Natural killer cell (primary cell): ENCODE data around the gene TNS3. TPM values are rescaled to one million over a fixed set of nuclear protein-coding genes. Genes with fewer than 3 reads are reported as not detected.

Experiments
- ATAC-seq, 3 donors: fragments of 150-1000 bp in 2 of 3; fragments of 200-7000 bp in 1 of 3; cut with Tn5 transposase; 1 replicate in 1 of 3; 2 replicates in 2 of 3; pipeline ENCODE4 v1.10.0; 2021; ENCODE audit warnings: mild to moderate bottlenecking in 2 of 3, moderate library complexity in 2 of 3
- DNase-seq, 2 donors: peaks; one replicate each; pipeline versions ENCODE4 v3.0.0 to v3.0.0-alpha.2; 2013 to 2021; ENCODE audit warnings: mixed read lengths in 1 of 2
- H3K27ac ChIP-seq: one replicate; pipeline ENCODE4 v1.5.1; 2013; ENCODE audit warnings: mild to moderate bottlenecking, low read length
- H3K27me3 ChIP-seq: one replicate; pipeline ENCODE4 v1.6.1; 2013; ENCODE audit warnings: low read length; ENCODE audit not compliant: control insufficient read depth, insufficient read depth
- H3K36me3 ChIP-seq: one replicate; pipeline ENCODE4 v1.6.1; 2013; ENCODE audit warnings: low read length; ENCODE audit not compliant: control insufficient read depth, insufficient read depth
- H3K4me1 ChIP-seq: one replicate; pipeline ENCODE4 v1.6.1; 2013; ENCODE audit warnings: low read length; ENCODE audit not compliant: control insufficient read depth, insufficient read depth
- H3K4me3 ChIP-seq: one replicate; pipeline ENCODE4 v1.5.1; 2013; ENCODE audit warnings: low read length
- H3K9me3 ChIP-seq: one replicate; pipeline ENCODE4 v1.6.1; 2013; ENCODE audit warnings: low read length; ENCODE audit not compliant: control insufficient read depth, insufficient read depth
- H3K27ac Mint-ChIP-seq, 2 donors: one replicate each; pipeline ENCODE4 v1.8.0; 2022; ENCODE audit warnings: mild to moderate bottlenecking in 2 of 2, mixed read lengths in 2 of 2, moderate library complexity in 1 of 2
- H3K27me3 Mint-ChIP-seq, 2 donors: one replicate each; pipeline ENCODE4 v1.8.0; 2022; ENCODE audit warnings: low read depth in 2 of 2, mixed read lengths in 2 of 2
- H3K36me3 Mint-ChIP-seq: one replicate; pipeline ENCODE4 v1.8.0; 2022; ENCODE audit warnings: mixed read lengths
- H3K4me1 Mint-ChIP-seq, 2 donors: one replicate each; pipeline ENCODE4 v1.8.0; 2022; ENCODE audit warnings: mixed read lengths in 2 of 2
- H3K4me3 Mint-ChIP-seq: one replicate; pipeline ENCODE4 v1.8.0; 2022; ENCODE audit warnings: mild to moderate bottlenecking, moderate library complexity, mixed read lengths
- H3K9me3 Mint-ChIP-seq, 2 donors: one replicate each; pipeline ENCODE4 v1.8.0; 2022; ENCODE audit warnings: mixed read lengths in 2 of 2
- CTCF ChIP-seq: fragments of 200-600 bp; IDR thresholded peaks from one replicate; pipeline ENCODE4 v1.8.0; 2022; ENCODE audit warnings: antibody characterized with exemption
- WGBS: methylation state at CpG from one replicate; pipeline ENCODE4 v1.1.7; 2013; ENCODE audit warnings: missing lambda C conversion rate; ENCODE audit not compliant: insufficient coverage; 5-methylcytosine and 5-hydroxymethylcytosine counted together
- intact Hi-C: fragments of 100-400 bp; cut with micrococcal nuclease; formaldehyde crosslinking; loops from one replicate; pipeline ENCODE4 v1.14.2; 2022
- total RNA-seq, 4 donors: library from RNA; stranded (reverse); fragments of 120-200 nt in 1 of 4; gene quantifications; one replicate each; pipeline versions ENCODE4 v1.2.3 to v1.2.4, GENCODE V29; 2013 to 2022

The TNS3 gene
- total RNA-seq, 3 donors from 2014 or later (not counting 1 experiment from before 2014, with no cell fraction given) = 1.6 to 3.5 (median 2.9) TPM

GRCh38 chr7:47496056-47496665 is 85.8 kb downstream of the TNS3 start:
- no peaks in the 10 kb centered on the region for H3K9me3 ChIP-seq
- no peak overlapping the region for H3K4me3 Mint-ChIP-seq
- no peak overlapping the region for H3K27ac ChIP-seq
- H3K27me3 Mint-ChIP-seq = peaks cover 0 to 19% of the 10 kb centered on the region in 2 donors
- no peaks in the 10 kb centered on the region for H3K27me3 ChIP-seq
- peaks cover 9 to 16% of the 10 kb centered on the region in 2 donors for H3K4me1 Mint-ChIP-seq
- peaks cover 27% of the 10 kb centered on the region for H3K4me1 ChIP-seq
- no peak for TF ChIP-seq CTCF
- H3K27ac Mint-ChIP-seq = no peak overlapping the region
- no peak for DNase-seq
- ATAC-seq = no peak
- H3K4me3 ChIP-seq = no peak overlapping the region
- no peaks in the 10 kb centered on the region for H3K36me3 Mint-ChIP-seq
- 78% methylated on average over 11 of the region's 11 CpGs for WGBS
- H3K36me3 ChIP-seq = no peaks in the 10 kb centered on the region
- intact Hi-C loops = no loop called here
- H3K9me3 Mint-ChIP-seq = no peaks in the 10 kb centered on the region

GRCh38 chr7:47493976-47494911 is 87.7 kb downstream of the TNS3 start:
- Histone ChIP-seq H3K9me3 (no peaks in the 10 kb centered on the region), H3K4me1 (peaks cover 27% of the 10 kb centered on the region), H3K36me3 (no peaks in the 10 kb centered on the region), H3K27ac (no peak overlapping the region), H3K27me3 (no peaks in the 10 kb centered on the region), H3K4me3 (no peak overlapping the region)
- no peaks in the 10 kb centered on the region for H3K9me3 Mint-ChIP-seq
- ATAC-seq = no peak
- H3K36me3 Mint-ChIP-seq = no peaks in the 10 kb centered on the region
- peaks cover 9 to 16% of the 10 kb centered on the region in 2 donors for H3K4me1 Mint-ChIP-seq
- intact Hi-C loops = no loop called here
- no peak overlapping the region for H3K27ac Mint-ChIP-seq
- DNase-seq = no peak
- WGBS = 34% methylated on average over 14 of the region's 14 CpGs
- H3K4me3 Mint-ChIP-seq = no peak overlapping the region
- no peak for TF ChIP-seq CTCF
- peaks cover 0 to 15% of the 10 kb centered on the region in 2 donors for H3K27me3 Mint-ChIP-seq

- Histone ChIP-seq H3K4me1 (peaks cover 25% of the 10 kb centered on the region), H3K36me3 (no peaks in the 10 kb centered on the region), H3K27me3 (no peaks in the 10 kb centered on the region), H3K9me3 (no peaks in the 10 kb centered on the region), H3K27ac (no peak overlapping the region), H3K4me3 (no peak overlapping the region)
- Mint-ChIP-seq H3K9me3 (no peaks in the 10 kb centered on the region), H3K36me3 (no peaks in the 10 kb centered on the region), H3K4me3 (no peak overlapping the region), H3K4me1 (peaks cover 6 to 14% of the 10 kb centered on the region in 2 donors), H3K27ac (no peak overlapping the region), H3K27me3 (peaks cover 0 to 15% of the 10 kb centered on the region in 2 donors)
- TF ChIP-seq CTCF = no peak
- intact Hi-C loops = no loop called here
- DNase-seq (no peak), ATAC-seq (no peak)
- WGBS = 72% methylated on average over 12 of the region's 14 CpGs
Observed at GRCh38 chr7:47492716-47493325, 89.1 kb downstream of the TNS3 start.
